ENCODE data around the gene WWOX.

WWOX gene

GRCh38 chr16:78235168-78235800 is 135.8 kb downstream of the WWOX start:
- DNase-seq: peak; percentile 43 to 62

GRCh38 chr16:78235876-78236275 is 136.4 kb downstream of the WWOX start:
- no peak for DNase-seq

GRCh38 chr16:78237841-78238240 is 138.4 kb downstream of the WWOX start:
- DNase-seq: no peak

GRCh38 chr16:78240459-78241222 is 141.2 kb downstream of the WWOX start:
- DNase-seq: no peak

GRCh38 chr16:78242239-78242630 is 142.8 kb downstream of the WWOX start:
- no peak for DNase-seq

- DNase-seq: no peak
These were observed 144.9 kb downstream of the WWOX start for GRCh38 chr16:78244131-78244895.

- no peak for DNase-seq
These were observed 147.1 kb downstream of the WWOX start for GRCh38 chr16:78246559-78246958.

GRCh38 chr16:78249056-78249455 is 149.6 kb downstream of the WWOX start:
- DNase-seq: no peak

- no peak for DNase-seq
These were observed 150.4 kb downstream of the WWOX start for GRCh38 chr16:78249832-78250231.

- DNase-seq: no peak
These were observed 151.7 kb downstream of the WWOX start for GRCh38 chr16:78251115-78251514.

GRCh38 chr16:78252757-78253156 is 153.3 kb downstream of the WWOX start:
- DNase-seq: no peak

- DNase-seq: no peak
These were observed 155.4 kb downstream of the WWOX start for GRCh38 chr16:78254841-78255240.

GRCh38 chr16:78256686-78257375 is 157.4 kb downstream of the WWOX start:
- no peak for DNase-seq

GRCh38 chr16:78257376-78257728 is 157.9 kb downstream of the WWOX start:
- DNase-seq: no peak

- no peak for DNase-seq
These were observed 159.1 kb downstream of the WWOX start for GRCh38 chr16:78258375-78259065.

GRCh38 chr16:78259873-78260272 is 160.4 kb downstream of the WWOX start:
- no peak for DNase-seq

GRCh38 chr16:78264642-78265041 is 165.2 kb downstream of the WWOX start:
- no peak for DNase-seq

- no peak for DNase-seq
These were observed 169.8 kb downstream of the WWOX start for GRCh38 chr16:78269256-78269655.

GRCh38 chr16:78271981-78272380 is 172.5 kb downstream of the WWOX start:
- no peak for DNase-seq

- DNase-seq: no peak
These were observed 175.3 kb downstream of the WWOX start for GRCh38 chr16:78274771-78275170.

GRCh38 chr16:78275420-78275819 is 176.0 kb downstream of the WWOX start:
- no peak for DNase-seq

GRCh38 chr16:78277321-78278055 is 178.0 kb downstream of the WWOX start:
- DNase-seq: no peak
